Measurements from ENCODE around the gene DHPS.

Gene DHPS

DNA sequence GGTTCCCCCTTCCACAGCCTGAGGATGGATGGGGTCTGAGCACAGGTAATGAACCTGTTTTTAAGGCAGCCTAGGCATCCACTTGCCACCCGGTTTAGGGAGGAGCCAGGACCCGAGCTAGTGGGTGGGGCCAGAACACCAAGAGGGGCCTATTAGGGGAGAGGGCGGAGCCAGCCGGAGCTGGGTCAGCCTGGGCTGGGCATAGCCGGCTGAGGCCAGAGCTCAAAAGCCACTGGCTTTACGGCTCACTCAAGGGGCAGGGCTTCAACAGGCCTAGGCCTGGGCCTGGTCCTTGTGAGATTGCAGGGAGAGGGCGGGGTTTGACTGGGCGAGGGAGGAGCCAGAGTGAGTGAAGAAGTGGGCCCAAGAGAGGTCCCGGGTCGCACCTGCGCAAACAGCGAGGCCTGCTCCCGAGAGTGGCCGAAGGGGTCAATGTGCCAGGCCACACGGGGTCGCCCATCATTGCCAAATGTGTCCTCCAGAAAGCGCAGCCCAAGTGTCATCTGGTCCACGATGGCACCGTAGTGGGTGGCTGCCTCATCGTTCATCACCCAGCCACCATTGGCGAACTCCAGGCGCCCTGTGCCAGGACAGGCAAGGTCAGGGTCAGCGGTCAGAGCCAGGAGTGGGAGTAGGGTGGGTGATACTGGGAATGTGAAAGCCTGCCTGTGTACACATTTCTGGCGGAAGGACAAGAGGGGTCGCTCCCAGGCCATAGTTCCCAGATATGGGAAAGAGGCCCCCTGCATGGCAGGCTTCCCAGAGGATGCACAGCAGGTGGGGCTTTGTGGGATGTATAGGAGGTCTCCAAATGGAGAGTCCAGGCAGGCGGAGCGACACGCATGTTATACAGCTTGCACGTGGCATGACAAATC lies 17.0 kb downstream of the DHPS start:
- TF ChIP-seq, protein P1, sequence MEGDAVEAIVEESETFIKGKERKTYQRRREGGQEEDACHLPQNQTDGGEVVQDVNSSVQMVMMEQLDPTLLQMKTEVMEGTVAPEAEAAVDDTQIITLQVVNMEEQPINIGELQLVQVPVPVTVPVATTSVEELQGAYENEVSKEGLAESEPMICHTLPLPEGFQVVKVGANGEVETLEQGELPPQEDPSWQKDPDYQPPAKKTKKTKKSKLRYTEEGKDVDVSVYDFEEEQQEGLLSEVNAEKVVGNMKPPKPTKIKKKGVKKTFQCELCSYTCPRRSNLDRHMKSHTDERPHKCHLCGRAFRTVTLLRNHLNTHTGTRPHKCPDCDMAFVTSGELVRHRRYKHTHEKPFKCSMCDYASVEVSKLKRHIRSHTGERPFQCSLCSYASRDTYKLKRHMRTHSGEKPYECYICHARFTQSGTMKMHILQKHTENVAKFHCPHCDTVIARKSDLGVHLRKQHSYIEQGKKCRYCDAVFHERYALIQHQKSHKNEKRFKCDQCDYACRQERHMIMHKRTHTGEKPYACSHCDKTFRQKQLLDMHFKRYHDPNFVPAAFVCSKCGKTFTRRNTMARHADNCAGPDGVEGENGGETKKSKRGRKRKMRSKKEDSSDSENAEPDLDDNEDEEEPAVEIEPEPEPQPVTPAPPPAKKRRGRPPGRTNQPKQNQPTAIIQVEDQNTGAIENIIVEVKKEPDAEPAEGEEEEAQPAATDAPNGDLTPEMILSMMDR (IDR thresholded peaks at IDR 0.05; ENCODE audit: control insufficient read depth, insufficient read depth, low read depth, low read length, missing control alignments): no peak
- no peak overlapping the region for H3K4me3 ChIP-seq (ENCODE audit: control insufficient read depth, low read depth, low read length)
- DNase-seq (ENCODE audit: low read depth): no peak

DNA sequence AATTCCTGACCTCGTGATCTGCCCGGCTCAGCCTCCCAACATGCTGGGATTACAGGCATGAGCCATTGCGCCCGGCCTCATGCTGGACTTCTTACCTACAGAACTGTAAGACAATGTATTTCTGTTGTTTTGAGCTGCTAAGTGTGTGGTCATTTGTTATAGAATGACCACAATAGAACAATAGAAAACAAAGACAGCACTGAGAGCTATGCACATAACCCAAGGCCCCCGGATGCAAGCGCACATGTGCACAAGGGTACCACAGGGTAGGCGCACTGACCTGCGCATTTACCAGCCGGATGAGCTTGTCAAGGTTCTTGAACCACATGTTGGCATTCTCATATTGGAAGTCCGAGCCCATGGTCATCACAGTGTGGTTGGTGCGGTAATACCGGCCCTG lies 20.7 kb downstream of the DHPS start:
- H3K4me3 ChIP-seq (ENCODE audit: control insufficient read depth, low read depth, low read length): no peak overlapping the region
- TF ChIP-seq, protein P1 (IDR thresholded peaks at IDR 0.05; ENCODE audit: control insufficient read depth, insufficient read depth, low read depth, low read length, missing control alignments): no peak
- DNase-seq (ENCODE audit: low read depth): no peak

DNA sequence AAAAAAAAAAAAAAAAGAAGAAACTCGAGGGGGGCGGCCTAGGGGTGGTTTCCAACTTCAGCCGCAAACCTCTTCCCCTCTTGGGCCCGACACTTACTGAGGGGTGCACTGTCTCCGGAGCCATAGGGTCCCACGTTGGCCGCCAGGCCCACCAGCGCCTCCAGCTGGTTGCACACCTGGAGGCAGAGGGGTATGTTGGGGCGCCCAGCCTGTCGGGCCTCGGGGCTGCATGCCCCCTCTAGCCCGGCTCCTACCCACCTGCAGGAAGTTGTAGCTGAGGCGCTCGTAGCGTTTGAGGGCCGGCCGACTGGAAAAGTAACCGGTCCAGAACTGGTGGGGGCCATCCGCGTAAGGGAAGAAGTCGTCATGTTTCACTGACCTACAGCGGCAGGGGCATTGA lies 23.7 kb downstream of the DHPS start:
- H3K4me3 ChIP-seq (ENCODE audit: control insufficient read depth, low read depth, low read length): no peak overlapping the region
- TF ChIP-seq, protein P1 (IDR thresholded peaks at IDR 0.05; ENCODE audit: control insufficient read depth, insufficient read depth, low read depth, low read length, missing control alignments): no peak
- no peak for DNase-seq (ENCODE audit: low read depth)

DNA sequence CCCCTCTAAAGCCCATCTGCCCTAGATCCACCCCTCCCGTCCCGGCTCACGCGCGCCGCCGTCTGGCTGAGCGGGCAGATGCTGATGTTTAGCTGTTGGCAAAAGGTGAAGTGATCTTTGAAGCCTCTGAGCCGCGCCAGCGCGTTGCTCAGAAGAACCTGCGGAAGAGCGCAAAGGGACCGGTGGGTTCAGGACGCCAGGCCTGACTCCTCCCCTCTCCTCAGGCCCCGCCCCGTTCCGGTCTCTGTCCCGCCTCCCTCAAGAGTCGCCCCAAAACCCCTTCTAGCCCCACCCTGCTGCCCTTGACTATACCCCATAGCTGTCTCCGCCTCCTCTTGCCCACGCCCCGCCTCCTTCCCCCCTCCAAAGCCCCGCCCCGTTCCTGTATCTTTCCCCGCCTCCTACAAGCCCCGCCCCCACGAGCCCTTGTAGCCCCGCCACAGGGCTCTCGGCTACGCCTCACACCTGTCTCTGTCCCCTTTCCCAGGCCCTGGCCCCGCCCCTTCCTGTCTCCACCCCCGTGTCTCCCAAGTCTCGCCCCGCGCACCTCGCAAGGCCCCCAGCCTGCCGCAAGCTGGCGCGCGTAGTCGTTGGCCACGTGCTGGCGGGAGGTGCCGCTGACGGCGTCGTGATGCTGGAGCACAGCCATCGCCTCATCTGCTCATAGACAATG lies 24.6 kb downstream of the DHPS start:
- DNase-seq (ENCODE audit: low read depth): no peak
- TF ChIP-seq, protein P1 (IDR thresholded peaks at IDR 0.05; ENCODE audit: control insufficient read depth, insufficient read depth, low read depth, low read length, missing control alignments): no peak

DNA sequence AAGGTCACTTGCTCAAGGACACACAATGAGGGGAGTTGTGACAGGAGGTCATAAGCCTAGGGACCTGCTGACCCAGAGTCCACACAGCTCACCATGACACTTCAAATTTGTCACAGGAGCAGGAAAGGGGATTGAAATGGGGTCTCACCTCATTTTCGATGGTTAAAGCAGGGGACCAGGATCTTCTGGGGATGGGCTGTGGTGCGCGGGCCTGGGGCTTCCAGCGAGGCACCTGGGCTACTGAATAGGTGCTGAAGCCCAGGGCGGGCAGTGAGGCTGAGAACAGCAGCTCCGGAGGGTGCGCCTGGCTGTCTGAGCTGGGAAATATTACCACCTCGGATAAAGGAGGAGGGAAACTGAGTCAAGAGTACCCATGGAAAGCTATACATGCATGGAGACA lies 26.1 kb downstream of the DHPS start:
- no peak for DNase-seq (ENCODE audit: low read depth)
- no peak overlapping the region for H3K4me3 ChIP-seq (ENCODE audit: control insufficient read depth, low read depth, low read length)
- TF ChIP-seq, protein P1 (IDR thresholded peaks at IDR 0.05; ENCODE audit: control insufficient read depth, insufficient read depth, low read depth, low read length, missing control alignments): no peak

More for the DNA sequence above, 24.6 kb downstream of the DHPS start:
- H3K4me3 ChIP-seq (ENCODE audit: control insufficient read depth, low read depth, low read length): no peak overlapping the region

DNA sequence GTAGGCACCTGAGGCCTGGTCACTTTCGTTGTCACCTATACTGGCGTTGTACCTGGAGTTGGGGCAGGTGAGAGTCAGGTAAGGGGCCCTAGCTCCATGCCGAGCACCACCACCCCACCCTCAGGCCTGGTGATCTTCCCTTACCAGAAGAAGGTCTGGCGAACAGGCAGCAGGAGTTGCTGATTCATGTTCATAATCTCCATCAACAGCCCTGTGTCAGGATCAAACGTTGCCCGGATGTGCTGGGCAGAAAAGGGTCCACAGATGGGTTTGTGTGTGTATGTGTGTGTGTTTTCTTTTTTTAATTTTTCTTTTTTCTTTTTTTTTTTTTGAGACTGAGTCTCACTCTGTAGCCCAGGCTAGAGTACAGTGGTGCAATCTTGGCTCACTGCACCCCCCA lies 29.5 kb downstream of the DHPS start:
- H3K4me3 ChIP-seq (ENCODE audit: control insufficient read depth, low read depth, low read length): no peak overlapping the region
- no peak for DNase-seq (ENCODE audit: low read depth)
- TF ChIP-seq, protein P1 (IDR thresholded peaks at IDR 0.05; ENCODE audit: control insufficient read depth, insufficient read depth, low read depth, low read length, missing control alignments): no peak
